ENCODE data around the gene CCDC192.

DNA sequence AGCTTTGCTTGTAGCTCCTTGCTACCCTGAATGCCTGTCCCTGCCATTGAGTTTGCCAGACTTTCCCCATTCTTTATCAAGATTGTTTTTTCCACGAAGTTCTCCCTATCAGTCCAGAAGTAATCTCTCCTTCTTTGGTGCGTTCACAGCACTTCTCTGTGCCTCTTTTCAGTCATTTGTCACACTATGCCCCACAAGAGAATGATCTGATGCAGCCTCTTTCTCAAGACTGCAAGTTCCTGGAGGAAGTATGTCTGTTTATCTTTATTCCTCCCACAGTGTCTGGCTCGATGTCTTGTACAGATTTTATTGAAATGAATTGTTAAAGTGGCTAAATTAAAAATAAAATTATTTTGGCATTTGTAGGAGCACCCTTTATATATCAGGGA, 99.3 kb downstream of the CCDC192 start:
- no peak for TF ChIP-seq POLR2AphosphoS5 (IDR thresholded peaks at IDR 0.05; ENCODE audit: low read depth, low read length)
- no peak for TF ChIP-seq POLR2A (IDR thresholded peaks at IDR 0.05; ENCODE audit: low read depth, low read length)
- TF ChIP-seq TAF1 (IDR thresholded peaks at IDR 0.05; ENCODE audit: low read depth, low read length), result no peak
- no peak for TF ChIP-seq POU2F2 (IDR thresholded peaks at IDR 0.05; ENCODE audit: low read depth, low read length)
